Left kidney (tissue), 2 donors: ENCODE measurements around the gene HMG20A. TPM values are rescaled to one million over a fixed set of nuclear protein-coding genes. Genes with fewer than 3 reads are reported as not detected.

Source experiments
- DNase-seq: peaks from one replicate; pipeline ENCODE4 v3.0.0-alpha.2; 2013
- polyA plus RNA-seq: library from polyadenylated mRNA; unstranded; fragments of 120-200 nt; gene quantifications from one replicate; pipeline ENCODE4 v1.2.1, GENCODE V29; 2013; ENCODE audit not compliant: insufficient read length

The HMG20A gene
- polyA plus RNA-seq, 1 donor = 77.0 TPM

- DNase-seq = no peak
These were observed 55.2 kb downstream of the HMG20A start for GRCh38 chr15:77475898-77476297.

- no peak for DNase-seq
These were observed 56.3 kb downstream of the HMG20A start for GRCh38 chr15:77476995-77477394.

GRCh38 chr15:77478051-77478450 is 57.4 kb downstream of the HMG20A start:
- no peak for DNase-seq

GRCh38 chr15:77479015-77479414 is 58.3 kb downstream of the HMG20A start:
- no peak for DNase-seq

GRCh38 chr15:77480859-77481633 is 60.4 kb downstream of the HMG20A start:
- no peak for DNase-seq

GRCh38 chr15:77481670-77482069 is 61.0 kb downstream of the HMG20A start:
- DNase-seq = no peak

GRCh38 chr15:77482570-77482969 is 61.9 kb downstream of the HMG20A start:
- no peak for DNase-seq

GRCh38 chr15:77483425-77484140 is 62.9 kb downstream of the HMG20A start:
- DNase-seq = no peak

- no peak for DNase-seq
These were observed 64.3 kb downstream of the HMG20A start for GRCh38 chr15:77484994-77485393.

- no peak for DNase-seq
These were observed 66.1 kb downstream of the HMG20A start for GRCh38 chr15:77486542-77487468.

- DNase-seq = no peak
These were observed 66.8 kb downstream of the HMG20A start for GRCh38 chr15:77487469-77487842.

GRCh38 chr15:77487888-77488287 is 67.2 kb downstream of the HMG20A start:
- no peak for DNase-seq

GRCh38 chr15:77489647-77490046 is 69.0 kb downstream of the HMG20A start:
- DNase-seq = no peak

GRCh38 chr15:77493324-77493907 is 72.7 kb downstream of the HMG20A start:
- no peak for DNase-seq

GRCh38 chr15:77494073-77494867 is 73.6 kb downstream of the HMG20A start:
- DNase-seq = no peak

- no peak for DNase-seq
These were observed 74.3 kb downstream of the HMG20A start for GRCh38 chr15:77494964-77495363.

GRCh38 chr15:77495838-77496596 is 75.3 kb downstream of the HMG20A start:
- no peak for DNase-seq

GRCh38 chr15:77496715-77497109 is 76.0 kb downstream of the HMG20A start:
- DNase-seq = peak; percentile 72

- no peak for DNase-seq
These were observed 76.5 kb downstream of the HMG20A start for GRCh38 chr15:77497110-77497737.

- no peak for DNase-seq
These were observed 77.3 kb downstream of the HMG20A start for GRCh38 chr15:77497942-77498361.
